Progenitor cell of endocrine pancreas (in vitro differentiated cells): ENCODE measurements around the gene GPR55. TPM values are rescaled to one million over a fixed set of nuclear protein-coding genes. Genes with fewer than 3 reads are reported as not detected.

Experiments used
- DNase-seq: peaks from one replicate; pipeline ENCODE4 v3.0.0; 2021; ENCODE audit warnings: low spot score; ENCODE audit not compliant: unreplicated experiment
- H3K27ac Mint-ChIP-seq: 2 replicates; pipeline ENCODE4 v1.8.0; 2021; ENCODE audit warnings: mild to moderate bottlenecking, moderate library complexity, mixed read lengths
- H3K27me3 Mint-ChIP-seq: 2 replicates; pipeline ENCODE4 v1.8.0; 2021; ENCODE audit warnings: mixed read lengths
- H3K36me3 Mint-ChIP-seq: 2 replicates; pipeline ENCODE4 v1.8.0; 2022; ENCODE audit warnings: mixed read lengths; ENCODE audit not compliant: insufficient read depth
- H3K4me1 Mint-ChIP-seq: 2 replicates; pipeline ENCODE4 v1.8.0; 2021; ENCODE audit warnings: low read depth, mixed read lengths
- H3K4me3 Mint-ChIP-seq: 2 replicates; pipeline ENCODE4 v1.8.0; 2021; ENCODE audit warnings: low read depth, mild to moderate bottlenecking, moderate library complexity, mixed read lengths
- H3K9me3 Mint-ChIP-seq: 2 replicates; pipeline ENCODE4 v1.8.0; 2021; ENCODE audit warnings: low read depth, mixed read lengths
- CTCF ChIP-seq: fragments of 200-600 bp; sonication (generic); IDR thresholded peaks from one replicate; pipeline ENCODE4 v1.5.0; 2021; ENCODE audit warnings: antibody characterized with exemption, mild to moderate bottlenecking; ENCODE audit not compliant: unreplicated experiment
- total RNA-seq: library from RNA; stranded (reverse); gene quantifications from 2 replicates; pipeline ENCODE4 v1.2.1, GENCODE V29; 2021

The GPR55 gene
- total RNA-seq, 1 donor from 2014 or later = not detected

- peaks cover 51% of the 10 kb centered on the region for H3K27me3 Mint-ChIP-seq
- H3K36me3 Mint-ChIP-seq = no peaks in the 10 kb centered on the region
- H3K4me3 Mint-ChIP-seq = no peak overlapping the region
- H3K9me3 Mint-ChIP-seq = no peaks in the 10 kb centered on the region
- no peak for TF ChIP-seq CTCF
- no peak overlapping the region for H3K27ac Mint-ChIP-seq
- H3K4me1 Mint-ChIP-seq = peaks cover 6% of the 10 kb centered on the region
- no peak for DNase-seq
Observed at GRCh38 chr2:230954746-230955145, 29.7 kb upstream of the GPR55 start.

GRCh38 chr2:230953845-230954244, 28.8 kb upstream of the GPR55 start:
- Mint-ChIP-seq H3K27ac (no peak overlapping the region), H3K4me1 (peaks cover 6% of the 10 kb centered on the region), H3K36me3 (no peaks in the 10 kb centered on the region), H3K9me3 (no peaks in the 10 kb centered on the region), H3K27me3 (peaks cover 43% of the 10 kb centered on the region), H3K4me3 (no peak overlapping the region)
- DNase-seq = no peak
- no peak for TF ChIP-seq CTCF

- Mint-ChIP-seq H3K27me3 (peaks cover 30% of the 10 kb centered on the region), H3K4me1 (peaks cover 2% of the 10 kb centered on the region), H3K36me3 (no peaks in the 10 kb centered on the region), H3K27ac (no peak overlapping the region), H3K9me3 (no peaks in the 10 kb centered on the region), H3K4me3 (no peak overlapping the region)
- no peak for TF ChIP-seq CTCF
- no peak for DNase-seq
Observed at GRCh38 chr2:230952226-230952956, 27.3 kb upstream of the GPR55 start.

- no peaks in the 10 kb centered on the region for H3K36me3 Mint-ChIP-seq
- peaks cover 20% of the 10 kb centered on the region for H3K27me3 Mint-ChIP-seq
- no peak overlapping the region for H3K4me3 Mint-ChIP-seq
- TF ChIP-seq CTCF = no peak
- no peak overlapping the region for H3K27ac Mint-ChIP-seq
- DNase-seq = no peak
- no peaks in the 10 kb centered on the region for H3K4me1 Mint-ChIP-seq
- no peaks in the 10 kb centered on the region for H3K9me3 Mint-ChIP-seq
Observed at GRCh38 chr2:230951396-230951795, 26.4 kb upstream of the GPR55 start.

- Mint-ChIP-seq H3K9me3 (no peaks in the 10 kb centered on the region), H3K27ac (no peak overlapping the region), H3K4me3 (no peak overlapping the region), H3K27me3 (peaks cover 18% of the 10 kb centered on the region), H3K36me3 (no peaks in the 10 kb centered on the region), H3K4me1 (no peaks in the 10 kb centered on the region)
- no peak for DNase-seq
- no peak for TF ChIP-seq CTCF
Observed at GRCh38 chr2:230950874-230951339, 25.9 kb upstream of the GPR55 start.
